GM12801 (cell line): ENCODE measurements around the gene IL1F10.

ENCODE experiments used
- TF ChIP-seq, protein P1 (sequence below): IDR thresholded peaks from one replicate; pipeline ENCODE4 v1.5.1; 2011; ENCODE audit warnings: control low read depth; ENCODE audit not compliant: insufficient read length; ENCODE audit errors: extremely low read depth

The IL1F10 gene

DNA sequence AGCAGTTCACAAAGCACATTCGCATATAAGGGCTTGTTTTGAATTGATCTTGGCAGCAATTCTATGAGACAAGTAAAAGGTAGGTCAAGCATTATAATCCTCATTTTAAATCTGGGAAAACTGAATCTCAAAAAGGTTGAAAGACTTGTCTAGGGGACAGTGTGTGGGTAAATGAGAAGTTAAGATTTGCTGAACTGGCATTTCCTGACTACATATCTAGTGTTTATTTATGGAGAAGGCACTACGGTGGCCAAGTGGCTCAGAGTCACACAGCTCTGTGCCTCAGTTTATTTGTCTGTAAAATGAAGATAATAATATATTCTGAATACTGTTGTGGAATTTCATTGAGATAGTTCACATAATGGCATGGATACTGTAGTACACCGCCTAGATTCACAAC is 43.4 kb downstream of the IL1F10 start:
- TF ChIP-seq, protein P1, sequence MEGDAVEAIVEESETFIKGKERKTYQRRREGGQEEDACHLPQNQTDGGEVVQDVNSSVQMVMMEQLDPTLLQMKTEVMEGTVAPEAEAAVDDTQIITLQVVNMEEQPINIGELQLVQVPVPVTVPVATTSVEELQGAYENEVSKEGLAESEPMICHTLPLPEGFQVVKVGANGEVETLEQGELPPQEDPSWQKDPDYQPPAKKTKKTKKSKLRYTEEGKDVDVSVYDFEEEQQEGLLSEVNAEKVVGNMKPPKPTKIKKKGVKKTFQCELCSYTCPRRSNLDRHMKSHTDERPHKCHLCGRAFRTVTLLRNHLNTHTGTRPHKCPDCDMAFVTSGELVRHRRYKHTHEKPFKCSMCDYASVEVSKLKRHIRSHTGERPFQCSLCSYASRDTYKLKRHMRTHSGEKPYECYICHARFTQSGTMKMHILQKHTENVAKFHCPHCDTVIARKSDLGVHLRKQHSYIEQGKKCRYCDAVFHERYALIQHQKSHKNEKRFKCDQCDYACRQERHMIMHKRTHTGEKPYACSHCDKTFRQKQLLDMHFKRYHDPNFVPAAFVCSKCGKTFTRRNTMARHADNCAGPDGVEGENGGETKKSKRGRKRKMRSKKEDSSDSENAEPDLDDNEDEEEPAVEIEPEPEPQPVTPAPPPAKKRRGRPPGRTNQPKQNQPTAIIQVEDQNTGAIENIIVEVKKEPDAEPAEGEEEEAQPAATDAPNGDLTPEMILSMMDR = no peak

DNA sequence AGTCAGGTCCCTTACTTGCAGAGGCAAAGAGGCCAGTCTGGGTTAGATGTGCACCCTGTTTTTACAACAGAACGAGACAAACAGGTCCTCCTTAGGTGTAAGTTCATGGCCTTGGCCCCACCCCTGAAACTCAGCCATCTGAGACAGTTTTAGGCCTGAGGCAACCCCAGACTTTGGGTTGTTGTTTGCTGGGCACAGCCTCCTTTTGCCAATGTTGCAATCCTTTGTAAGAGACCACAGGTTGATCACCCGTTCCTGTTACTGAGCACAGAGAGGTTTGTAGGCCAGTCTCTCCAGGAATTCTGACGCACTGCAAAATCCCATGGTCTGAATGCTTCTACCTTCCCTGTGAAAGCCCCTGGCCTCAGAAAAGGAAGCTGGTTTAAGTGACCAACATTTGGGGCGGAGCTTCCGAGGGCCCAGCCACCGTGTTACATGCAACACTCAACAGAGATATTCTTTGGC is 44.1 kb downstream of the IL1F10 start:
- TF ChIP-seq, protein P1 = no peak

DNA sequence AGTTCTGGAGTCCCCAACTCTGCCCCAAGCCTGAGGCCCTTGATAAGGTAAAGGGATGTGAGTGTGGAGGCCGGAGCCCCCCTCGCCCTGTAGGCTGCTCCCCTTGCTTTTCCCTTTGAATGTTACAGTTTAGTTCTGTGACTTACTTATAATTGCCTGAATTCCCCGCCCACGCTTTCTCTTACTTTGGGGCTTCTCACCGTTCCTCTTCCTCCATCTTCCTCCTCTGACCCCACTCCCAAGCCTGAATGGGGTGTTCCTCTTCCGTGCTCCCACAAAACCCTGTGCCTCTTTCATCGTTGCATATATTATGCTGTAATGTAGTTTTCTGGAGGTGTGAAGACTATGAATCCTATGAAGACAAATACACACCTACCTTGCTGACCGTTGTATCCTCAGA is 44.7 kb downstream of the IL1F10 start:
- TF ChIP-seq, protein P1 = no peak

DNA sequence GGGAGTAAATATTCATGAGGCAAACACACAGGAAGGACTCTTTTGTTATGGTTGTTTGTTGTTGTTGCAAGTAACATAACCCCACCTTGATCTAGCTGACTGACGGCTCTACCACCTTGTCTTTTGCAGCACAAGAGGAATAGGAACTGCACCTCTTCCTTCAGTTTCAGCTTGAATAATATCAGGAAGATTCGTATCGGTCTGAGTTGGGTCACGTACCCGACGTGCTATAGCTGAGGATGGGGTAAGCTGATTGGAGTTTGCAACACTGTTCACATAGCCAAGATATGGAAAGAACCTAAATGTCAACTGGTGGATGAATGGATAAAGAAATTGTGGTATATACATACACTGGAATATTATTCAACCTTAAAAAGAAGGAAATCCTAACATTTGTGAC is 45.1 kb downstream of the IL1F10 start:
- TF ChIP-seq, protein P1 = no peak

DNA sequence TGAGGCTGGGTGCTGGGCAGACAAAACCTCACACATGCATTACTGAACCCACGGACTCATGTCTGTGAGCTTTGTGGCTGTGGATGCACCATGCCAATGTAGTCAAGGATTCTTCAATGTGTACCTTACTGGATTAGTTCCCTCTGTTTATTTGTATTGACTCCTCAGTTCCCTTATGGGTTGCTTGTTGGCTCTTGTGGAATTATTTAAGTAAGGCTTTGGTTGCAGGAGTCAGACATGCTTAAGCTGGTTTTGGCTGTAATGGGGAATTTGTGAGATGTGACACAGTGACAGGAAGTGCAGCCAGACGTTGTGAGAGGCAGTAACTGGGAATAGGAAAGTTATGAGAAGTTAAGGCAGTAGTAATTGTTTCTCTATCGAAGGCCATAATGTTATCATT is 46.0 kb downstream of the IL1F10 start:
- TF ChIP-seq, protein P1 = no peak

DNA sequence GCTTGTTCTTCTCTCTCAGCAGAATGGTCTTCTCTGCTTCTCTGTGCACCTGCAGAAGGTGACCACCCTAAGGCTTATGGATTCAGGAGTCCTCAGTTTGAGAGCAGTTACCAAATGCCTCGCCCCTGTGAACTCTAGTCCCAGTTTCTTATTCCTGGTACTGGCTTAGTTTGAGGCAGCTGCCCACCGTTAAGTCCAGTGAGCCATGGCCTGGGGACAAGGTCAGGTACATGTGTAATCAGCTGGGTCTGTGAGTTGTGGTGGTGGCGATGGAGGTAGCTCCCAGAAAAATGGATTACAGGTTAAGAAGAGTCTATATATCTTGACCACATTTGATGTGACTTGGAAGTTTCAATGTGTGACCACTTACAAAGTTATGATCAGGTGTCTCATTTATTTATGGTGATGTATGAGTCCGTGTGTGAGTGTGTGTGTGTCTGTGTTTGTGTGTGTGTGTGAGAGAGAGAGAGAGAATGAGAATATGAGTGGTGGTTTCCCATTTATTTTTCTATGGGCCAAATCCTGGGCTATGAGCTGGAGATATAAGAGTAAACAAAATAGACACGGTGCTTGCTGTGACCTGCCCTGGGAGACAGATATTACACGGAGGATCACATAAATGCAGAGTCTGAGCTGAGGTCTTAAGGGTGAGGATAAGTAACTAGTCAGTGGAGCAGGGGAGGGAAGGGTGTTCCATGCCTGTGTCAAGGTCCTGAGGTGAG is 46.6 kb downstream of the IL1F10 start:
- TF ChIP-seq, protein P1 = no peak

DNA sequence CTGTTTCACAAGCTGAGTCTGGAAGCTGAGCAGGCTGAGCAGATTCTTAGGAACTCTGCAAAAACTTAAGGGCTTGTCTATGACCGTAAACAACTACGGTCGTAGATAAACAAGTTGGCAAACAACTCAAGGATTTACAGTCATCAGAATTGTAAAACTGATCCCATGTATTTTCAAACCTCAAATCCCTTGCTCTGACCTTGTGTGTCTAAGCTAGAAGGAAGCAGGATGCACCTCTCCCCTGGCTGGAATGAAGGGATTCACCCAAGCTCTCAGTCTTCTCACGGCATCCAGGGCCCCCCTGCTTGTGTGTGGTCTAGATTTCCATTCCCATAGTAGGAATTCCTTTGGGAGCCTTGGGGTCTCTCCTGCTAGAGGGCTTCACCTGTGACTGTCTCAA is 47.2 kb downstream of the IL1F10 start:
- TF ChIP-seq, protein P1 = no peak
